ENCODE data around the gene FOXL3.
"Not testable (repeated sequence)": the region's sequence is repeated elsewhere in the genome, so short reads cannot be mapped to it uniquely, and the experiment has no call there.

Gene FOXL3

GRCh38 chr7:326809-327232 lies 36.9 kb downstream of the FOXL3 start:
- peak in 2 of 3 experiments; percentile 48 to 82 for DNase-seq

- no peak for DNase-seq
These were observed 37.4 kb downstream of the FOXL3 start for GRCh38 chr7:327233-327931.

- DNase-seq, result no peak
These were observed 38.2 kb downstream of the FOXL3 start for GRCh38 chr7:327991-328702.

GRCh38 chr7:329691-330281 lies 39.8 kb downstream of the FOXL3 start:
- peak in 1 of 3 experiments; percentile 14 for DNase-seq

GRCh38 chr7:330511-331230 lies 40.7 kb downstream of the FOXL3 start:
- no peak for DNase-seq

- peak in 1 of 3 experiments; percentile 27 for DNase-seq
These were observed 42.1 kb downstream of the FOXL3 start for GRCh38 chr7:332020-332517.

GRCh38 chr7:332646-333392 lies 42.8 kb downstream of the FOXL3 start:
- DNase-seq, result peak; percentile 9 to 79 (median 64)

- DNase-seq, result peak in 1 of 3 experiments; percentile 37
These were observed 43.4 kb downstream of the FOXL3 start for GRCh38 chr7:333393-333764.

- no peak for DNase-seq
These were observed 44.8 kb downstream of the FOXL3 start for GRCh38 chr7:334618-335357.

GRCh38 chr7:335358-336148 lies 45.6 kb downstream of the FOXL3 start:
- no peak for DNase-seq

- not testable (repeated sequence) for DNase-seq
These were observed 46.2 kb downstream of the FOXL3 start for GRCh38 chr7:336149-336533.

GRCh38 chr7:336810-337566 lies 47.0 kb downstream of the FOXL3 start:
- no peak for DNase-seq

- no peak for DNase-seq
These were observed 47.6 kb downstream of the FOXL3 start for GRCh38 chr7:337567-337951.

- no peak for DNase-seq
These were observed 48.5 kb downstream of the FOXL3 start for GRCh38 chr7:338295-339061.

GRCh38 chr7:339062-339342 lies 49.0 kb downstream of the FOXL3 start:
- no peak for DNase-seq

GRCh38 chr7:339696-340095 lies 49.7 kb downstream of the FOXL3 start:
- DNase-seq, result no peak

- DNase-seq, result no peak
These were observed 50.4 kb downstream of the FOXL3 start for GRCh38 chr7:340200-340937.

All from NCI-H1417 (cell line).